ENCODE measurements around the gene CFAP20DC. TPM values are rescaled to one million over a fixed set of nuclear protein-coding genes. Genes with fewer than 3 reads are reported as not detected.

The CFAP20DC gene
- total RNA-seq, 2 donors from 2014 or later = 1.7 to 1.8 TPM

GRCh38 chr3:58953288-58953687 lies 96.5 kb downstream of the CFAP20DC start:
- Histone ChIP-seq H3K36me3 (no peaks in the 10 kb centered on the region), H3K9ac (ENCODE audit: low read depth in 2 of 2, low read length in 2 of 2) (no peak overlapping the region), H3K27ac (no peak overlapping the region), H3K4me3 (no peak overlapping the region), H3K4me1 (no peaks in the 10 kb centered on the region), H3K9me3 (no peaks in the 10 kb centered on the region), H3K27me3 (no peaks in the 10 kb centered on the region)
- TF ChIP-seq CTCF (IDR thresholded peaks at IDR 0.05) = no peak
- intact Hi-C loops (cut with DNase I) = no loop called here
- DNase-seq = no peak

- H3K27ac ChIP-seq = no peak overlapping the region
- H3K9me3 ChIP-seq = no peaks in the 10 kb centered on the region
- H3K4me1 ChIP-seq = no peaks in the 10 kb centered on the region
- H3K4me3 ChIP-seq = no peak overlapping the region
- no peaks in the 10 kb centered on the region for H3K36me3 ChIP-seq
- DNase-seq = no peak
- TF ChIP-seq CTCF (IDR thresholded peaks at IDR 0.05) = no peak
- intact Hi-C loops (cut with DNase I) = no loop called here
- no peak overlapping the region for H3K9ac ChIP-seq (ENCODE audit: low read depth in 2 of 2, low read length in 2 of 2)
- no peaks in the 10 kb centered on the region for H3K27me3 ChIP-seq
Measured at GRCh38 chr3:58952128-58952917, 97.5 kb downstream of the CFAP20DC start.

GRCh38 chr3:58948018-58948417 lies 101.8 kb downstream of the CFAP20DC start:
- H3K27ac ChIP-seq = no peak overlapping the region
- no peak for DNase-seq
- no peaks in the 10 kb centered on the region for H3K27me3 ChIP-seq
- no peak overlapping the region for H3K9ac ChIP-seq (ENCODE audit: low read depth in 2 of 2, low read length in 2 of 2)
- no peaks in the 10 kb centered on the region for H3K4me1 ChIP-seq
- intact Hi-C loops (cut with DNase I) = no loop called here
- no peak for TF ChIP-seq CTCF (IDR thresholded peaks at IDR 0.05)
- H3K9me3 ChIP-seq = no peaks in the 10 kb centered on the region
- H3K4me3 ChIP-seq = no peak overlapping the region
- no peaks in the 10 kb centered on the region for H3K36me3 ChIP-seq

GRCh38 chr3:58946875-58947274 lies 103.0 kb downstream of the CFAP20DC start:
- no peak for TF ChIP-seq CTCF (IDR thresholded peaks at IDR 0.05)
- Histone ChIP-seq H3K4me1 (no peaks in the 10 kb centered on the region), H3K27me3 (no peaks in the 10 kb centered on the region), H3K9me3 (no peaks in the 10 kb centered on the region), H3K9ac (ENCODE audit: low read depth in 2 of 2, low read length in 2 of 2) (no peak overlapping the region), H3K27ac (no peak overlapping the region), H3K4me3 (no peak overlapping the region), H3K36me3 (no peaks in the 10 kb centered on the region)
- intact Hi-C loops (cut with DNase I) = no loop called here
- no peak for DNase-seq

- Histone ChIP-seq H3K4me3 (no peak overlapping the region), H3K27ac (no peak overlapping the region), H3K27me3 (no peaks in the 10 kb centered on the region), H3K9me3 (no peaks in the 10 kb centered on the region), H3K36me3 (no peaks in the 10 kb centered on the region), H3K4me1 (no peaks in the 10 kb centered on the region), H3K9ac (ENCODE audit: low read depth in 2 of 2, low read length in 2 of 2) (no peak overlapping the region)
- DNase-seq = no peak
- no peak for TF ChIP-seq CTCF (IDR thresholded peaks at IDR 0.05)
- intact Hi-C loops (cut with DNase I) = no loop called here
Measured at GRCh38 chr3:58938057-58938456, 111.8 kb downstream of the CFAP20DC start.
